Activated CD4-positive, alpha-beta T cell treated with anti-CD3 and anti-CD28 coated beads for 36 hours (primary cell): ENCODE data around the gene MS4A12. TPM values are rescaled to one million over a fixed set of nuclear protein-coding genes. Genes with fewer than 3 reads are reported as not detected.
"Not testable (repeated sequence)": the region's sequence is repeated elsewhere in the genome, so short reads cannot be mapped to it uniquely, and the experiment has no call there.

Source experiments
- ATAC-seq: fragments of 200-7000 bp; cut with Tn5 transposase; one replicate; pipeline ENCODE4 v1.10.0; 2021; ENCODE audit warnings: mild to moderate bottlenecking, moderate library complexity
- CTCF ChIA-PET: fragments of 350-600 bp; sonication (Branson Sonifier 250); formaldehyde crosslinking; loops from one replicate; lab custom pipeline; 2021; ENCODE audit warnings: antibody characterized with exemption; lab: Charles Lee
- POLR2A ChIA-PET: fragments of 350-600 bp; sonication (Branson Sonifier 250); formaldehyde crosslinking; loops from one replicate; lab custom pipeline; 2021; ENCODE audit warnings: antibody characterized with exemption, inconsistent platforms; lab: Charles Lee
- DNase-seq: peaks from one replicate; pipeline ENCODE4 v3.0.0-alpha.2; 2020
- H3K27ac Mint-ChIP-seq: one replicate; pipeline ENCODE4 v1.8.0; 2021; ENCODE audit warnings: mixed read lengths
- H3K27me3 Mint-ChIP-seq: one replicate; pipeline ENCODE4 v1.8.0; 2021; ENCODE audit warnings: mixed read lengths
- H3K36me3 Mint-ChIP-seq: one replicate; pipeline ENCODE4 v1.8.0; 2021; ENCODE audit warnings: low read depth, mixed read lengths
- H3K4me1 Mint-ChIP-seq: one replicate; pipeline ENCODE4 v1.8.0; 2021; ENCODE audit warnings: mixed read lengths
- H3K4me3 Mint-ChIP-seq: one replicate; pipeline ENCODE4 v1.8.0; 2021; ENCODE audit warnings: mild to moderate bottlenecking, moderate library complexity, mixed read lengths
- H3K9me3 Mint-ChIP-seq: one replicate; pipeline ENCODE4 v1.8.0; 2021; ENCODE audit warnings: low read depth, mixed read lengths
- intact Hi-C, 2 experiments: fragments of 100-400 bp; cut with DNase I in 1 of 2; cut with micrococcal nuclease in 1 of 2; formaldehyde crosslinking; loops; one replicate each; pipeline versions ENCODE4 v1.14.2 to v1.15.1; 2022 to 2024; cut with DNase I, micrococcal nuclease
- total RNA-seq, 2 experiments: library from RNA; stranded (reverse); gene quantifications; one replicate each; pipeline ENCODE4 v1.2.3, GENCODE V29; 2021

MS4A12 gene
- not detected for total RNA-seq

- ChIA-PET POLR2A (interaction anchor here (0.7 kb wide), 1 partner anchor 824 kb away, joined by 5 read pairs; the partner anchor contains the start of gene PATL1), CTCF (no interaction called here)
- no peak within 1 kb of the TSS for H3K27ac Mint-ChIP-seq
- H3K27me3 Mint-ChIP-seq: peaks cover 14% of the 10 kb centered on the region
- no peaks in the 10 kb centered on the region for H3K36me3 Mint-ChIP-seq
- DNase-seq (no peak), ATAC-seq (no peak)
- no peaks in the 10 kb centered on the region for H3K9me3 Mint-ChIP-seq
- no peak within 1 kb of the TSS for H3K4me3 Mint-ChIP-seq
- no peaks in the 10 kb centered on the region for H3K4me1 Mint-ChIP-seq
- intact Hi-C loops: no loop called here
These were observed at the start of gene MS4A12 for GRCh38 chr11:60492488-60493009. TSS of gene MS4A12 (plus strand) at chr11:60492778. CDS start at chr11:60497319, 4,541 bp downstream.

GRCh38 chr11:60447070-60447469 is 45.5 kb upstream of the MS4A12 start:
- Mint-ChIP-seq H3K27me3 (no peaks in the 10 kb centered on the region), H3K9me3 (no peaks in the 10 kb centered on the region), H3K4me3 (no peak overlapping the region), H3K36me3 (no peaks in the 10 kb centered on the region), H3K27ac (no peak overlapping the region), H3K4me1 (peaks cover 12% of the 10 kb centered on the region)
- intact Hi-C loops: no loop called here
- ChIA-PET POLR2A (no interaction called here), CTCF (no interaction called here)
- no peak for DNase-seq
- ATAC-seq: no peak

- ATAC-seq (no peak), DNase-seq (no peak)
- ChIA-PET CTCF (no interaction called here), POLR2A (no interaction called here)
- no peaks in the 10 kb centered on the region for H3K36me3 Mint-ChIP-seq
- no peak overlapping the region for H3K4me3 Mint-ChIP-seq
- no peaks in the 10 kb centered on the region for H3K27me3 Mint-ChIP-seq
- H3K27ac Mint-ChIP-seq: no peak overlapping the region
- H3K9me3 Mint-ChIP-seq: no peaks in the 10 kb centered on the region
- peaks cover 12% of the 10 kb centered on the region for H3K4me1 Mint-ChIP-seq
- intact Hi-C loops: no loop called here
These were observed 44.7 kb upstream of the MS4A12 start for GRCh38 chr11:60447846-60448245.

- H3K36me3 Mint-ChIP-seq, CTCF ChIA-PET, intact Hi-C loops, DNase-seq, H3K4me3 Mint-ChIP-seq, POLR2A ChIA-PET, H3K9me3 Mint-ChIP-seq, H3K27me3 Mint-ChIP-seq, H3K27ac Mint-ChIP-seq, H3K4me1 Mint-ChIP-seq, ATAC-seq: not testable (repeated sequence)
These were observed 41.4 kb upstream of the MS4A12 start for GRCh38 chr11:60451185-60451584.

GRCh38 chr11:60454212-60454611 is 38.4 kb upstream of the MS4A12 start:
- Mint-ChIP-seq H3K27ac (no peak overlapping the region), H3K36me3 (no peaks in the 10 kb centered on the region), H3K27me3 (peaks cover 7% of the 10 kb centered on the region), H3K4me3 (no peak overlapping the region), H3K4me1 (peaks cover 8% of the 10 kb centered on the region), H3K9me3 (no peaks in the 10 kb centered on the region)
- intact Hi-C loops: no loop called here
- ATAC-seq (no peak), DNase-seq (no peak)
- ChIA-PET POLR2A (no interaction called here), CTCF (no interaction called here)

GRCh38 chr11:60455531-60456042 is 37.0 kb upstream of the MS4A12 start, which contains the start of gene MS4A1:
TSS of gene MS4A1 (plus strand) at chr11:60455847. CDS start at chr11:60462375, 6,528 bp downstream.
- intact Hi-C loops: no loop called here
- Mint-ChIP-seq H3K27me3 (peaks cover 7% of the 10 kb centered on the region), H3K4me1 (peaks cover 8% of the 10 kb centered on the region), H3K36me3 (no peaks in the 10 kb centered on the region), H3K27ac (no peak within 1 kb of the TSS), H3K4me3 (no peak within 1 kb of the TSS), H3K9me3 (no peaks in the 10 kb centered on the region)
- ChIA-PET POLR2A (no interaction called here), CTCF (no interaction called here)
- DNase-seq: no peak
- ATAC-seq: no peak

- H3K27ac Mint-ChIP-seq: no peak overlapping the region
- intact Hi-C loops: no loop called here
- H3K4me3 Mint-ChIP-seq: no peak overlapping the region
- ChIA-PET POLR2A (no interaction called here), CTCF (no interaction called here)
- no peaks in the 10 kb centered on the region for H3K36me3 Mint-ChIP-seq
- peaks cover 8% of the 10 kb centered on the region for H3K4me1 Mint-ChIP-seq
- no peaks in the 10 kb centered on the region for H3K9me3 Mint-ChIP-seq
- DNase-seq: no peak
- H3K27me3 Mint-ChIP-seq: peaks cover 7% of the 10 kb centered on the region
- no peak for ATAC-seq
These were observed 35.0 kb upstream of the MS4A12 start for GRCh38 chr11:60457576-60457975.

GRCh38 chr11:60459345-60459744 is 33.2 kb upstream of the MS4A12 start:
- H3K4me3 Mint-ChIP-seq: no peak overlapping the region
- no peaks in the 10 kb centered on the region for H3K36me3 Mint-ChIP-seq
- intact Hi-C loops: no loop called here
- ChIA-PET CTCF (no interaction called here), POLR2A (no interaction called here)
- peaks cover 11% of the 10 kb centered on the region for H3K4me1 Mint-ChIP-seq
- no peak for ATAC-seq
- H3K9me3 Mint-ChIP-seq: no peaks in the 10 kb centered on the region
- DNase-seq: no peak
- H3K27me3 Mint-ChIP-seq: peaks cover 7% of the 10 kb centered on the region
- no peak overlapping the region for H3K27ac Mint-ChIP-seq

- ATAC-seq: no peak
- H3K27me3 Mint-ChIP-seq: peaks cover 16% of the 10 kb centered on the region
- H3K27ac Mint-ChIP-seq: no peak overlapping the region
- ChIA-PET CTCF (no interaction called here), POLR2A (no interaction called here)
- H3K9me3 Mint-ChIP-seq: no peaks in the 10 kb centered on the region
- DNase-seq: no peak
- intact Hi-C loops: no loop called here
- no peak overlapping the region for H3K4me3 Mint-ChIP-seq
- no peaks in the 10 kb centered on the region for H3K4me1 Mint-ChIP-seq
- no peaks in the 10 kb centered on the region for H3K36me3 Mint-ChIP-seq
These were observed 23.7 kb upstream of the MS4A12 start for GRCh38 chr11:60468829-60469228.

- peaks cover 14% of the 10 kb centered on the region for H3K27me3 Mint-ChIP-seq
These were observed 22.9 kb upstream of the MS4A12 start for GRCh38 chr11:60469723-60470122.

GRCh38 chr11:60477035-60477445 is 15.5 kb upstream of the MS4A12 start:
- ATAC-seq (no peak), DNase-seq (no peak)
- Mint-ChIP-seq H3K36me3 (no peaks in the 10 kb centered on the region), H3K27me3 (peaks cover 13% of the 10 kb centered on the region), H3K4me3 (no peak overlapping the region), H3K9me3 (peaks cover 3% of the 10 kb centered on the region), H3K27ac (no peak overlapping the region), H3K4me1 (no peaks in the 10 kb centered on the region)
- intact Hi-C loops: no loop called here
- ChIA-PET POLR2A (no interaction called here), CTCF (interaction anchor here (0.9 to 1.2 kb wide), 2 partner anchors 11 to 114 kb away, joined by 3 to 4 read pairs; no protein-coding TSS in a partner anchor)

More at GRCh38 chr11:60469723-60470122, 22.9 kb upstream of the MS4A12 start:
- DNase-seq (no peak), ATAC-seq (no peak)
- Mint-ChIP-seq H3K9me3 (peaks cover 3% of the 10 kb centered on the region), H3K27ac (no peak overlapping the region), H3K4me1 (no peaks in the 10 kb centered on the region), H3K36me3 (no peaks in the 10 kb centered on the region), H3K4me3 (no peak overlapping the region)
- CTCF ChIA-PET: no interaction called here
- POLR2A ChIA-PET: no interaction called here
- intact Hi-C loops: no loop called here

- Mint-ChIP-seq H3K27me3 (peaks cover 7% of the 10 kb centered on the region), H3K27ac (no peak overlapping the region), H3K36me3 (no peaks in the 10 kb centered on the region), H3K4me3 (no peak overlapping the region), H3K4me1 (peaks cover 3% of the 10 kb centered on the region), H3K9me3 (no peaks in the 10 kb centered on the region)
- ATAC-seq (no peak), DNase-seq (no peak)
- intact Hi-C loops: loop anchor here in 1 of 2 experiments (10.0 kb wide), 1 partner anchor 218 kb away; no protein-coding TSS in a partner anchor
- POLR2A ChIA-PET: no interaction called here
- CTCF ChIA-PET: interaction anchor here (0.5 kb wide), 1 partner anchor 1173 kb away, joined by 3 read pairs; no protein-coding TSS in a partner anchor
These were observed 10.2 kb upstream of the MS4A12 start for GRCh38 chr11:60482361-60482760.
